GM12878 (cell line): ENCODE data around the gene CCSER2. TPM values are rescaled to one million over a fixed set of nuclear protein-coding genes. Genes with fewer than 3 reads are reported as not detected.
"Not testable (repeated sequence)": the region's sequence is repeated elsewhere in the genome, so short reads cannot be mapped to it uniquely, and the experiment has no call there.

Experiments used
- ATAC-seq: fragments of 200-7000 bp; cut with Tn5 transposase; 3 replicates; pipeline ENCODE4 v1.9.1; 2020; ENCODE audit warnings: mild to moderate bottlenecking, moderate library complexity
- BruUV-seq: library from RNA; stranded (reverse); fragments of 400-500 nt; replicated peaks from 2 replicates; lab custom pipeline; 2021; lab: Mats Ljungman, UMichigan
- CTCF ChIA-PET: fragments of 300-600 bp; sonication (Branson Sonifier 250); formaldehyde crosslinking; extraction: SDS; loops from one replicate; lab custom pipeline; 2021; ENCODE audit warnings: inconsistent platforms; lab: Yijun Ruan, JAX
- POLR2A ChIA-PET: fragments of 350-600 bp; formaldehyde crosslinking; extraction: SDS; loops from one replicate; lab custom pipeline; 2021; ENCODE audit warnings: inconsistent platforms; lab: Charles Lee
- RAD21 ChIA-PET: fragments of 300-600 bp; sonication (Branson Sonifier 250); formaldehyde crosslinking; loops from one replicate; lab custom pipeline; 2023; ENCODE audit warnings: antibody characterized with exemption; ENCODE audit not compliant: unreplicated experiment; lab: Charles Lee
- SMC1A ChIA-PET: fragments of 300-600 bp; sonication (Branson Sonifier 250); formaldehyde crosslinking; loops from one replicate; lab custom pipeline; 2023; ENCODE audit not compliant: unreplicated experiment, uncharacterized antibody; lab: Charles Lee
- DNase-seq: peaks from one replicate; pipeline ENCODE4 v3.0.0-alpha.2; 2011; ENCODE audit warnings: low read depth, low spot score
- FAIRE-seq: peaks from 3 replicates; lab custom pipeline; 2011; peaks lifted over from hg19 to GRCh38; lab: Jason Lieb, UNC
- H2AFZ ChIP-seq: 2 replicates; pipeline ENCODE4 v1.6.0; 2011; ENCODE audit warnings: low read depth, low read length, control low read depth; ENCODE audit not compliant: control insufficient read depth
- H3K27ac ChIP-seq: 2 replicates; pipeline ENCODE4 v1.5.1; 2011; ENCODE audit warnings: control low read depth; ENCODE audit not compliant: control insufficient read depth, insufficient read depth
- H3K27me3 ChIP-seq, 2 experiments: replicated peaks in 1 of 2; 2 replicates each; pipeline versions ENCODE4 v1.6.0 to v1.6.1; 2011; ENCODE audit warnings: low read length in 1 of 2; ENCODE audit not compliant: control insufficient read depth in 2 of 2, insufficient read depth in 2 of 2
- H3K36me3 ChIP-seq, 2 experiments: 2 replicates each; pipeline ENCODE4 v1.5.1; 2011; ENCODE audit warnings: low read length in 1 of 2; ENCODE audit not compliant: control insufficient read depth in 2 of 2, insufficient read depth in 2 of 2
- H3K4me1 ChIP-seq: 2 replicates; pipeline ENCODE4 v1.6.1; 2011; ENCODE audit warnings: mild to moderate bottlenecking, low read length, moderate library complexity, mixed read lengths; ENCODE audit not compliant: control insufficient read depth, insufficient read depth
- H3K4me2 ChIP-seq: 2 replicates; pipeline ENCODE4 v1.6.0; 2011; ENCODE audit warnings: control low read depth; ENCODE audit not compliant: control insufficient read depth, insufficient read depth
- H3K4me3 ChIP-seq: fragments of 200-600 bp; sonication (generic); 2 replicates; pipeline ENCODE4 v1.5.1; 2016
- H3K79me2 ChIP-seq: 2 replicates; pipeline ENCODE4 v1.6.0; 2011; ENCODE audit warnings: low read length; ENCODE audit not compliant: control insufficient read depth, insufficient read depth
- H3K9ac ChIP-seq: 2 replicates; pipeline ENCODE4 v1.8.0; 2011; ENCODE audit warnings: low read length, control low read depth, mixed read lengths; ENCODE audit not compliant: control insufficient read depth, insufficient read depth
- H3K9me3 ChIP-seq: replicated peaks from 3 replicates; pipeline ENCODE4 v1.5.1; 2011; ENCODE audit warnings: mild to moderate bottlenecking, low read length; ENCODE audit not compliant: control insufficient read depth, insufficient read depth
- H4K20me1 ChIP-seq: 2 replicates; pipeline ENCODE4 v1.6.0; 2011; ENCODE audit not compliant: control insufficient read depth, insufficient read depth
- BMI1 ChIP-seq: fragments of 450-650 bp; IDR thresholded peaks from 2 replicates; pipeline ENCODE4 v1.6.1; 2016; ENCODE audit warnings: mild to moderate bottlenecking, moderate library complexity, borderline replicate concordance
- CREB1 ChIP-seq: IDR thresholded peaks from 2 replicates; pipeline ENCODE4 v1.6.1; 2012; ENCODE audit warnings: low read depth, mild to moderate bottlenecking, inconsistent platforms
- KDM1A ChIP-seq: fragments of 200-600 bp; sonication (generic); IDR thresholded peaks from 2 replicates; pipeline ENCODE4 v1.6.1; 2016; ENCODE audit warnings: borderline replicate concordance
- RCOR1 ChIP-seq: conservative IDR thresholded peaks from 2 replicates; pipeline ENCODE4 v1.6.1; 2012; ENCODE audit warnings: low read depth, low read length, improper control_type of control experiment
- STAT1 ChIP-seq: fragments of 450-650 bp; conservative IDR thresholded peaks from 2 replicates; pipeline ENCODE4 v1.6.1; 2014; ENCODE audit warnings: antibody characterized with exemption, mild to moderate bottlenecking
- TCF12 ChIP-seq: IDR thresholded peaks from 2 replicates; pipeline ENCODE4 v1.6.1; 2011; ENCODE audit warnings: low read depth, mild to moderate bottlenecking, low read length
- WGBS: methylation state at CpG from one replicate; pipeline ENCODE4 v1.1.6; 2016; ENCODE audit warnings: low lambda C conversion rate; ENCODE audit not compliant: insufficient replicate concordance, insufficient coverage; ENCODE audit errors: missing lambda C conversion rate; 5-methylcytosine and 5-hydroxymethylcytosine counted together
- in situ Hi-C: fragments of 300-500 bp; cut with MboI; formaldehyde crosslinking; loops from 9 replicates; pipeline ENCODE4 v1.14.3; 2018; ENCODE audit warnings: mixed read lengths
- intact Hi-C: fragments of 100-400 bp; cut with micrococcal nuclease; formaldehyde crosslinking; loops from one replicate; pipeline ENCODE4 v1.14.2; 2022; ENCODE audit not compliant: unreplicated experiment
- polyA plus RNA-seq, 11 experiments: library from polyadenylated mRNA; depleted of rRNA in 4 of 11; unstranded in 6 of 11; stranded (reverse) in 5 of 11; fragments of >200 nt; fragmentation: Nextera tagmentation in 4 of 11; fragmentation: Illumina TruSeq in 1 of 11; extraction: Ambion mirVana in 4 of 11; extraction: Trizol in 1 of 11; gene quantifications; 1 replicate in 1 of 11; 2 replicates in 10 of 11; pipeline versions ENCODE4 v1.2.1 to v1.2.3, GENCODE V29; 2011 to 2016; ENCODE audit warnings: inconsistent platforms in 2 of 11, missing spikeins in 2 of 11, low read depth in 1 of 11
- total RNA-seq, 4 experiments: library from RNA; depleted of rRNA in 3 of 4; stranded (reverse); fragments of >200 nt in 3 of 4; fragmentation: Illumina TruSeq in 1 of 4; extraction: Trizol in 1 of 4; gene quantifications; 2 replicates each; pipeline versions ENCODE4 v1.2.1 to v1.2.3, GENCODE V29; 2013 to 2021
- TF ChIP-seq, protein P1 (sequence below): fragments of 450-650 bp; conservative IDR thresholded peaks from 2 replicates; pipeline ENCODE4 v1.6.1; 2017; ENCODE audit warnings: mild to moderate bottlenecking, moderate library complexity
- TF ChIP-seq, protein P2 (sequence below): IDR thresholded peaks from 2 replicates; pipeline ENCODE4 v1.6.1; 2012; ENCODE audit warnings: low read depth, low read length, improper control_type of control experiment

Gene CCSER2
- total and polyA plus RNA-seq, 10 of the 15 experiments (the other 5 are each of a cell fraction or from before 2014, with no cell fraction given), result 4.7 to 18.8 (median 13.2) TPM

DNA sequence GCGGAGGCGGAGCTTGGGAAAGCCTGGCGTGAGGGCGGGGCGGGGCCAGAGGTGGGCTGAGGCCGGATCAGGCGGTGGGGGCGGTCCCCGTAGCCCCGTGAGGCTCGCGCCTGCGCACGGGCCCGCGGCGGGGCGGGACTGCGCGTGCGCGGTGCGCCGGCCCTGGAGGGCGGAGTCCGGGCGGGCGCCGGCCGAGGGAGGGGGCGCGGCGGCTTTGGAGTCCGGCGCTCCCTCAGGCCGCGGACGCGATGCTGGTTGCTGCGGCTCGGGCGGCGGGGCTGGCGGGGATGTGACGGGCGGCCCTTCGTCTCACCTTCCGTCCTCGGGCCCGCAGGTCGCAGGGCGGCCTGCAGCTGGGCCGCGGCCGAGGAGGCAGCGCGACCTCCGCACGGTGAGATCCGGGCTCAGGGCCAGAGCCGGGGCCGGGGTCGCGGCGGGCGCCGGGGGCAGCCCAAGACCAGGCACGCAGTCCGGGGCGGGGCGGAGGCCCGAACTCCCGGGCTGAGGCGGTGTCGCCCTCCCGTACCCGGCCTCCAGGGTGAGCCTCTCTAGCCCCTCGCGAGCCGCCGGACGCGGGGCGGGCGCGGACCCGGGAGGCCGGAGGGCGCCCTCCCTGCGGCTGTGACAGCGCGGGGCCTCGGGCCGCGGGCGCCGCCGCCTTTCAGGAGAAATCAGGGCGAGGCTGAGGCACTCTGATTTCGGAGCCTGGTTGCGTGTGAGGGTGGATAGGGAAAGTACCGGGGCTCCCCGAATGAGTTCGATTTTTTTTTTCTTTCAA is at the start of gene CCSER2 (continued):
- TF ChIP-seq, protein P1, sequence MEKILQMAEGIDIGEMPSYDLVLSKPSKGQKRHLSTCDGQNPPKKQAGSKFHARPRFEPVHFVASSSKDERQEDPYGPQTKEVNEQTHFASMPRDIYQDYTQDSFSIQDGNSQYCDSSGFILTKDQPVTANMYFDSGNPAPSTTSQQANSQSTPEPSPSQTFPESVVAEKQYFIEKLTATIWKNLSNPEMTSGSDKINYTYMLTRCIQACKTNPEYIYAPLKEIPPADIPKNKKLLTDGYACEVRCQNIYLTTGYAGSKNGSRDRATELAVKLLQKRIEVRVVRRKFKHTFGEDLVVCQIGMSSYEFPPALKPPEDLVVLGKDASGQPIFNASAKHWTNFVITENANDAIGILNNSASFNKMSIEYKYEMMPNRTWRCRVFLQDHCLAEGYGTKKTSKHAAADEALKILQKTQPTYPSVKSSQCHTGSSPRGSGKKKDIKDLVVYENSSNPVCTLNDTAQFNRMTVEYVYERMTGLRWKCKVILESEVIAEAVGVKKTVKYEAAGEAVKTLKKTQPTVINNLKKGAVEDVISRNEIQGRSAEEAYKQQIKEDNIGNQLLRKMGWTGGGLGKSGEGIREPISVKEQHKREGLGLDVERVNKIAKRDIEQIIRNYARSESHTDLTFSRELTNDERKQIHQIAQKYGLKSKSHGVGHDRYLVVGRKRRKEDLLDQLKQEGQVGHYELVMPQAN, result peak; percentile 87
- TF ChIP-seq, protein P2, sequence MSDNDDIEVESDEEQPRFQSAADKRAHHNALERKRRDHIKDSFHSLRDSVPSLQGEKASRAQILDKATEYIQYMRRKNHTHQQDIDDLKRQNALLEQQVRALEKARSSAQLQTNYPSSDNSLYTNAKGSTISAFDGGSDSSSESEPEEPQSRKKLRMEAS, result no peak
- TF ChIP-seq KDM1A (no peak), BMI1 (no peak), STAT1 (0 out of 2 replicates have a peak, but pooled peaks have one; percentile 64), CREB1 (no peak), TCF12 (no peak), RCOR1 (no peak)

DNA sequence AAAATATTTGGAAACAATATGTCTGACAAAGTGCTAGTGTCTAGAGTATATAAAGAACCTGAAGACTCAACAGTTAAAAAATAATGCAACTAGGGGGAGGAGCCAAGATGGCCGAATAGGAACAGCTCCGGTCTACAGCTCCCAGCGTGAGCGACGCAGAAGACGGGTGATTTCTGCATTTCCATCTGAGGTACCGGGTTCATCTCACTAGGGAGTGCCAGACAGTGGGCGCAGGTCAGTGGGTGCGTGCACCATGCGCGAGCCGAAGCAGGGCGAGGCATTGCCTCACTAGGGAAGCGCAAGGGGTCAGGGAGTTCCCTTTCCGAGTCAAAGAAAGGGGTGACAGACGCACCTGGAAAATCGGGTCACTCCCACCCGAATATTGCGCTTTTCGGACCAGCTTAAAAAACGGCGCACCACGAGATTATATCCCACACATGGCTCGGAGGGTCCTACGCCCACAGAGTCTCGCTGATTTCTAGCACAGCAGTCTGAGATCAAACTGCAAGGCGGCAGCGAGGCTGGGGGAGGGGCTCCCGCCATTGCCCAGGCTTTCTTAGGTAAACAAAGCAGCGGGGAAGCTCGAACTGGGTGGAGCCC is 48.4 kb upstream of the CCSER2 start:
- RAD21 ChIA-PET, H2AFZ ChIP-seq, BruUV-seq, FAIRE-seq, H3K79me2 ChIP-seq, H3K9ac ChIP-seq, H3K27ac ChIP-seq, H3K4me3 ChIP-seq, H3K9me3 ChIP-seq, ATAC-seq, intact Hi-C loops, H3K4me2 ChIP-seq, SMC1A ChIA-PET, H3K27me3 ChIP-seq, in situ Hi-C loops, H4K20me1 ChIP-seq, H3K4me1 ChIP-seq, H3K36me3 ChIP-seq, POLR2A ChIA-PET, DNase-seq: not testable (repeated sequence)
- WGBS, result 71% methylated on average over 27 of the region's 31 CpGs
- CTCF ChIA-PET, result interaction anchor here (1.0 kb wide), 2 partner anchors 14 to 72 kb away, joined by 3 to 4 read pairs; no protein-coding TSS in a partner anchor
